H9 (cell line): ENCODE measurements around the gene CLK2. TPM values are rescaled to one million over a fixed set of nuclear protein-coding genes. Genes with fewer than 3 reads are reported as not detected.
"Not testable (repeated sequence)": the region's sequence is repeated elsewhere in the genome, so short reads cannot be mapped to it uniquely, and the experiment has no call there.

Source experiments
- DNase-seq: peaks from one replicate; pipeline ENCODE4 v3.0.0-alpha.2; 2017
- H2AFZ ChIP-seq: one replicate; pipeline ENCODE4 v1.6.1; 2013; ENCODE audit warnings: mild to moderate bottlenecking, low read length, control low read depth, moderate library complexity
- H2AK5ac ChIP-seq: 2 replicates; pipeline ENCODE4 v1.6.1; 2013; ENCODE audit warnings: low read length, control low read depth, mixed read lengths; ENCODE audit not compliant: insufficient read length
- H2BK120ac ChIP-seq: one replicate; pipeline ENCODE4 v1.6.1; 2013; ENCODE audit warnings: low read depth, mild to moderate bottlenecking, low read length, control low read depth, inconsistent platforms; ENCODE audit not compliant: poor library complexity, severe bottlenecking
- H2BK12ac ChIP-seq: 2 replicates; pipeline ENCODE4 v1.6.1; 2013; ENCODE audit warnings: low read length, control low read depth, mixed read lengths, low read depth; ENCODE audit not compliant: insufficient read length
- H2BK15ac ChIP-seq: 2 replicates; pipeline ENCODE4 v1.6.1; 2013; ENCODE audit warnings: low read depth, low read length, control low read depth
- H2BK20ac ChIP-seq: one replicate; pipeline ENCODE4 v1.6.1; 2013; ENCODE audit warnings: low read depth, mild to moderate bottlenecking, low read length, control low read depth, inconsistent platforms; ENCODE audit not compliant: poor library complexity, severe bottlenecking
- H2BK5ac ChIP-seq: 2 replicates; pipeline ENCODE4 v1.6.1; 2013; ENCODE audit warnings: low read length, control low read depth, mixed read lengths; ENCODE audit not compliant: insufficient read length
- H3K14ac ChIP-seq: 2 replicates; pipeline ENCODE4 v1.6.1; 2013; ENCODE audit warnings: low read length, control low read depth; ENCODE audit not compliant: insufficient read depth
- H3K18ac ChIP-seq: 2 replicates; pipeline ENCODE4 v1.6.1; 2013; ENCODE audit warnings: low read depth, mild to moderate bottlenecking, mixed read lengths, low read length, control low read depth; ENCODE audit not compliant: insufficient read length
- H3K23ac ChIP-seq: 2 replicates; pipeline ENCODE4 v1.6.1; 2013; ENCODE audit warnings: low read length, control low read depth, mixed read lengths, low read depth; ENCODE audit not compliant: insufficient read length
- H3K23me2 ChIP-seq: 2 replicates; pipeline ENCODE4 v1.6.1; 2013; ENCODE audit warnings: low read depth, mild to moderate bottlenecking, mixed read lengths, low read length, control low read depth; ENCODE audit not compliant: insufficient read length, poor library complexity, severe bottlenecking
- H3K27ac ChIP-seq: 2 replicates; pipeline ENCODE4 v1.5.1; 2013; ENCODE audit warnings: low read length, control low read depth, mixed read lengths, low read depth; ENCODE audit not compliant: insufficient read length
- H3K27me3 ChIP-seq: 2 replicates; pipeline ENCODE4 v1.6.1; 2013; ENCODE audit warnings: low read length, control low read depth, inconsistent platforms; ENCODE audit not compliant: insufficient read depth
- H3K4ac ChIP-seq: 2 replicates; pipeline ENCODE4 v1.6.1; 2013; ENCODE audit warnings: low read depth, mild to moderate bottlenecking, control low read depth, inconsistent platforms, low read length, moderate library complexity
- H3K4me1 ChIP-seq: 2 replicates; pipeline ENCODE4 v1.6.1; 2013; ENCODE audit warnings: low read length, control low read depth, inconsistent platforms; ENCODE audit not compliant: insufficient read depth
- H3K4me2 ChIP-seq: 2 replicates; pipeline ENCODE4 v1.6.1; 2013; ENCODE audit warnings: low read length, control low read depth, mixed read lengths; ENCODE audit not compliant: insufficient read length, insufficient read depth
- H3K56ac ChIP-seq: 2 replicates; pipeline ENCODE4 v1.6.1; 2013; ENCODE audit warnings: low read depth, mild to moderate bottlenecking, mixed read lengths, low read length, control low read depth; ENCODE audit not compliant: insufficient read length
- H3K79me1 ChIP-seq: 2 replicates; pipeline ENCODE4 v1.6.1; 2013; ENCODE audit warnings: low read depth, mild to moderate bottlenecking, moderate library complexity, low read length, control low read depth, inconsistent platforms; ENCODE audit not compliant: insufficient read depth, poor library complexity, severe bottlenecking
- H3K79me2 ChIP-seq: 2 replicates; pipeline ENCODE4 v1.6.1; 2013; ENCODE audit warnings: low read length, control low read depth, inconsistent platforms; ENCODE audit not compliant: insufficient read depth
- H3K9ac ChIP-seq: 2 replicates; pipeline ENCODE4 v1.6.1; 2013; ENCODE audit warnings: low read length, control low read depth, mixed read lengths; ENCODE audit not compliant: insufficient read length; ENCODE audit errors: extremely low read depth
- H3K9me3 ChIP-seq: one replicate; pipeline ENCODE4 v1.6.1; 2013; ENCODE audit warnings: low read depth, low read length, inconsistent platforms; ENCODE audit not compliant: control insufficient read depth
- H3T11ph ChIP-seq: one replicate; pipeline ENCODE4 v1.6.1; 2013; ENCODE audit warnings: mild to moderate bottlenecking, low read length, control low read depth, inconsistent platforms
- H4K20me1 ChIP-seq: one replicate; pipeline ENCODE4 v1.6.1; 2013; ENCODE audit not compliant: control insufficient read depth, insufficient read length, insufficient read depth
- H4K5ac ChIP-seq: 2 replicates; pipeline ENCODE4 v1.6.1; 2013; ENCODE audit warnings: low read depth, mild to moderate bottlenecking, mixed read lengths, low read length, control low read depth; ENCODE audit not compliant: insufficient read length
- H4K8ac ChIP-seq: replicated peaks from 2 replicates; pipeline ENCODE4 v1.6.1; 2013; ENCODE audit warnings: low read length, control low read depth, mixed read lengths, low read depth; ENCODE audit not compliant: insufficient read length
- H4K91ac ChIP-seq: 2 replicates; pipeline ENCODE4 v1.6.1; 2013; ENCODE audit warnings: low read depth, mild to moderate bottlenecking, moderate library complexity, mixed read lengths, low read length, control low read depth; ENCODE audit not compliant: insufficient read length
- H3K27ac Mint-ChIP-seq, 3 experiments: 2 replicates in 2 of 3; 3 replicates in 1 of 3; pipeline ENCODE4 v1.8.0; 2020 to 2021; ENCODE audit warnings: mixed read lengths in 3 of 3, mild to moderate bottlenecking in 1 of 3, moderate library complexity in 1 of 3
- H3K27me3 Mint-ChIP-seq: 2 replicates; pipeline ENCODE4 v1.8.0; 2021; ENCODE audit warnings: low read depth, mild to moderate bottlenecking, moderate library complexity, mixed read lengths
- H3K36me3 Mint-ChIP-seq, 3 experiments: 2 replicates in 2 of 3; 3 replicates in 1 of 3; pipeline ENCODE4 v1.8.0; 2020 to 2021; ENCODE audit warnings: low read depth in 3 of 3, mixed read lengths in 3 of 3; ENCODE audit not compliant: insufficient read depth in 1 of 3
- H3K4me1 Mint-ChIP-seq, 2 experiments: 2 replicates each; pipeline ENCODE4 v1.8.0; 2020; ENCODE audit warnings: mixed read lengths in 2 of 2
- H3K4me3 Mint-ChIP-seq, 2 experiments: 2 replicates in 1 of 2; 3 replicates in 1 of 2; pipeline ENCODE4 v1.8.0; 2020 to 2021; ENCODE audit warnings: mild to moderate bottlenecking in 2 of 2, mixed read lengths in 2 of 2, moderate library complexity in 1 of 2
- H3K9me3 Mint-ChIP-seq, 2 experiments: 2 replicates in 1 of 2; 3 replicates in 1 of 2; pipeline ENCODE4 v1.8.0; 2020; ENCODE audit warnings: mild to moderate bottlenecking in 2 of 2, mixed read lengths in 2 of 2, moderate library complexity in 1 of 2
- WGBS: extraction: QIAGEN DNeasy Blood & Tissue Kit; methylation state at CpG from one replicate; pipeline ENCODE4 v1.1.7; 2013; ENCODE audit warnings: missing lambda C conversion rate, low lambda C conversion rate, mixed read lengths; ENCODE audit not compliant: insufficient read length; ENCODE audit errors: extremely low coverage; 5-methylcytosine and 5-hydroxymethylcytosine counted together
- total RNA-seq: library from RNA; stranded (reverse); gene quantifications from 2 replicates; pipeline ENCODE4 v1.2.1, GENCODE V29; 2021
- TF ChIP-seq, protein P1 (sequence below): fragments of 200-600 bp; sonication (generic); conservative IDR thresholded peaks from 3 replicates; pipeline ENCODE4 v1.8.0; 2021; ENCODE audit warnings: antibody characterized with exemption, mild to moderate bottlenecking

Gene CLK2
- total RNA-seq, 1 experiment from 2014 or later: 77.5 TPM

DNA sequence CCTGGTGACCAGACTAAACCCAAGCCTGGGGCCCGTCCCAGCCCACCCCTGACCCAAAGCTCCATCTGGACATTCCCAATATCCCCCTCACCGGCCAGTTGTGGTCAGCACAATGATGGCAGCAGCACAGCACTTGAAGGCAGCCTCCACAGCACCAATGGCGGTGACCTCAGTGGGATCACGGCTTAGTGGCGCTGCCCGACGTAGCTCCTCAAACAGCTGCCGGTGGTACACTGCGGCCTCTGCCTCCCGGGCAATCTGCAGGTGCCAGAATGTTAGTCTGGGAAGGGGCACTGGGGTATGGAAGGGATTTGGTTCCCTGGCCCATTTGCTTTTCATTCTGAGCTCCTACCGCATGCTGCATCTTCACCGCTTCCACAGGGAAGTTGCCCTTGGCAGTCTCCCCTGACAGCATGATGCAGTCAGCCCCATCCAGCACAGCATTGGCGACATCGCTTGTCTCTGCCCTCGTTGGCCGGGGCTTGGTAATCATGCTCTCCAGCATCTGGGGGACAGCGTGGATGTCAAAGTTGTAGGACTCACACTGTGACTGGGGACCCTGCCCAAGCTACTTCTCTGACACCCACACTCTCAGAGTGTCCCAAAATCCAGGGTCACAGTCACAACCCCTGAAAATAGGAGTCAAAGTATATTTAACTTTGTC, 19.9 kb upstream of the CLK2 start:
- no peak overlapping the region for H3K56ac ChIP-seq
- H3K9me3 Mint-ChIP-seq: no peaks in the 10 kb centered on the region
- no peak for DNase-seq
- H2BK12ac ChIP-seq: no peak overlapping the region
- no peak overlapping the region for H2AK5ac ChIP-seq
- no peak overlapping the region for H2BK5ac ChIP-seq
- no peak overlapping the region for H3K4me3 Mint-ChIP-seq
- no peak overlapping the region for H2BK15ac ChIP-seq
- H3K79me2 ChIP-seq: no peaks in the 10 kb centered on the region
- no peaks in the 10 kb centered on the region for H3K9me3 ChIP-seq
- H3K36me3 Mint-ChIP-seq: peaks cover 0 to 5% (median 0%) of the 10 kb centered on the region in 3 experiments; a peak in 1 of 7 replicates
- H3K14ac ChIP-seq: no peak overlapping the region; the same call in 1 of the 2 replicates
- no peaks in the 10 kb centered on the region; the same call in 1 of the 2 replicates for H3K27me3 ChIP-seq
- no peak overlapping the region for H2BK120ac ChIP-seq
- no peak overlapping the region for H3K27ac Mint-ChIP-seq
- TF ChIP-seq, protein P1, sequence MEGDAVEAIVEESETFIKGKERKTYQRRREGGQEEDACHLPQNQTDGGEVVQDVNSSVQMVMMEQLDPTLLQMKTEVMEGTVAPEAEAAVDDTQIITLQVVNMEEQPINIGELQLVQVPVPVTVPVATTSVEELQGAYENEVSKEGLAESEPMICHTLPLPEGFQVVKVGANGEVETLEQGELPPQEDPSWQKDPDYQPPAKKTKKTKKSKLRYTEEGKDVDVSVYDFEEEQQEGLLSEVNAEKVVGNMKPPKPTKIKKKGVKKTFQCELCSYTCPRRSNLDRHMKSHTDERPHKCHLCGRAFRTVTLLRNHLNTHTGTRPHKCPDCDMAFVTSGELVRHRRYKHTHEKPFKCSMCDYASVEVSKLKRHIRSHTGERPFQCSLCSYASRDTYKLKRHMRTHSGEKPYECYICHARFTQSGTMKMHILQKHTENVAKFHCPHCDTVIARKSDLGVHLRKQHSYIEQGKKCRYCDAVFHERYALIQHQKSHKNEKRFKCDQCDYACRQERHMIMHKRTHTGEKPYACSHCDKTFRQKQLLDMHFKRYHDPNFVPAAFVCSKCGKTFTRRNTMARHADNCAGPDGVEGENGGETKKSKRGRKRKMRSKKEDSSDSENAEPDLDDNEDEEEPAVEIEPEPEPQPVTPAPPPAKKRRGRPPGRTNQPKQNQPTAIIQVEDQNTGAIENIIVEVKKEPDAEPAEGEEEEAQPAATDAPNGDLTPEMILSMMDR: no peak
- no peaks in the 10 kb centered on the region for H4K20me1 ChIP-seq
- H4K5ac ChIP-seq: no peak overlapping the region
- H2BK20ac ChIP-seq: no peak overlapping the region
- no peak overlapping the region for H3K18ac ChIP-seq
- H3K9ac ChIP-seq: no peak overlapping the region
- H3K27ac ChIP-seq: no peak overlapping the region
- H3K4me1 Mint-ChIP-seq: peaks cover 12 to 23% of the 10 kb centered on the region in 2 experiments
- no peak overlapping the region for H2AFZ ChIP-seq
- no peak overlapping the region for H3K23ac ChIP-seq
- H3K27me3 Mint-ChIP-seq: peaks cover 18% of the 10 kb centered on the region
- H3K4me1 ChIP-seq: no peaks in the 10 kb centered on the region; the same call in 1 of the 2 replicates
- no peak overlapping the region for H3K4ac ChIP-seq
- H3T11ph ChIP-seq: no peak overlapping the region
- H3K23me2 ChIP-seq: peaks cover 12% of the 10 kb centered on the region
- no peaks in the 10 kb centered on the region for H3K79me1 ChIP-seq
- no CpG with 5 or more reads among the region's 17 CpGs for WGBS
- no peak overlapping the region for H4K91ac ChIP-seq
- H4K8ac ChIP-seq: no peak overlapping the region
- no peak overlapping the region for H3K4me2 ChIP-seq

- H2BK15ac ChIP-seq, H3K4me2 ChIP-seq, H2AFZ ChIP-seq, H4K8ac ChIP-seq, DNase-seq, H2BK5ac ChIP-seq, H3K9me3 ChIP-seq, H3K4me1 ChIP-seq, H3K79me1 ChIP-seq, H3K27me3 ChIP-seq, H3K4me1 Mint-ChIP-seq, H3K36me3 Mint-ChIP-seq, H3K9me3 Mint-ChIP-seq, H3K4me3 Mint-ChIP-seq, H3K23ac ChIP-seq, H4K20me1 ChIP-seq, H3K27ac Mint-ChIP-seq, H2BK20ac ChIP-seq, H3T11ph ChIP-seq, H3K4ac ChIP-seq, H4K91ac ChIP-seq, H3K14ac ChIP-seq, H4K5ac ChIP-seq, H3K27ac ChIP-seq, H3K9ac ChIP-seq, H2BK120ac ChIP-seq, H2AK5ac ChIP-seq, H2BK12ac ChIP-seq, H3K79me2 ChIP-seq, H3K56ac ChIP-seq, H3K18ac ChIP-seq: not testable (repeated sequence)
- peaks cover 16% of the 10 kb centered on the region for H3K27me3 Mint-ChIP-seq
- WGBS: no CpG with 5 or more reads among the region's 10 CpGs
- H3K23me2 ChIP-seq: peaks cover 12% of the 10 kb centered on the region
Observed at GRCh38 chr1:155291006-155291405, 17.7 kb upstream of the CLK2 start.
